Progenitor cell of endocrine pancreas (in vitro differentiated cells): ENCODE results near the gene GRIA2. TPM values are rescaled to one million over a fixed set of nuclear protein-coding genes. Genes with fewer than 3 reads are reported as not detected.

Experiments
- DNase-seq: peaks from one replicate; pipeline ENCODE4 v3.0.0; 2021; ENCODE audit warnings: low spot score; ENCODE audit not compliant: unreplicated experiment
- H3K27ac Mint-ChIP-seq: 2 replicates; pipeline ENCODE4 v1.8.0; 2021; ENCODE audit warnings: mild to moderate bottlenecking, moderate library complexity, mixed read lengths
- H3K27me3 Mint-ChIP-seq: 2 replicates; pipeline ENCODE4 v1.8.0; 2021; ENCODE audit warnings: mixed read lengths
- H3K36me3 Mint-ChIP-seq: 2 replicates; pipeline ENCODE4 v1.8.0; 2022; ENCODE audit warnings: mixed read lengths; ENCODE audit not compliant: insufficient read depth
- H3K4me1 Mint-ChIP-seq: 2 replicates; pipeline ENCODE4 v1.8.0; 2021; ENCODE audit warnings: low read depth, mixed read lengths
- H3K4me3 Mint-ChIP-seq: 2 replicates; pipeline ENCODE4 v1.8.0; 2021; ENCODE audit warnings: low read depth, mild to moderate bottlenecking, moderate library complexity, mixed read lengths
- H3K9me3 Mint-ChIP-seq: 2 replicates; pipeline ENCODE4 v1.8.0; 2021; ENCODE audit warnings: low read depth, mixed read lengths
- total RNA-seq: library from RNA; stranded (reverse); gene quantifications from 2 replicates; pipeline ENCODE4 v1.2.1, GENCODE V29; 2021
- TF ChIP-seq, protein P1 (sequence below): fragments of 200-600 bp; sonication (generic); IDR thresholded peaks from one replicate; pipeline ENCODE4 v1.5.0; 2021; ENCODE audit warnings: antibody characterized with exemption, mild to moderate bottlenecking; ENCODE audit not compliant: unreplicated experiment

Gene GRIA2
- total RNA-seq, 1 donor from 2014 or later, result 2.5 TPM

DNA sequence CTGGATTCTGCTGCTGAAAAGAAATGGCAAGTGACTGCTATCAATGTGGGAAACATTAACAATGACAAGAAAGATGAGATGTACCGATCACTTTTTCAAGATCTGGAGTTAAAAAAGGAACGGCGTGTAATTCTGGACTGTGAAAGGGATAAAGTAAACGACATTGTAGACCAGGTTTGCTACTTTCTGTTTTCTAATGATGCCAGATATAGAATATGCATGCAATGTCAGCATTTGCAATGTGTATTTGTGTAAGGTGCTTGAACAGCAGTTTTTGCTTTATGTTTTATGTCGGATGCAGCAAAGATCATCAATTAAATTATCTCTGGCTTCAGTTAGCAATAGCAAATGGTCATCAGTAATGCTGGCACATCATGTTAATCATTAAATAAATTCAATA, 92.2 kb downstream of the GRIA2 start:
- TF ChIP-seq, protein P1, sequence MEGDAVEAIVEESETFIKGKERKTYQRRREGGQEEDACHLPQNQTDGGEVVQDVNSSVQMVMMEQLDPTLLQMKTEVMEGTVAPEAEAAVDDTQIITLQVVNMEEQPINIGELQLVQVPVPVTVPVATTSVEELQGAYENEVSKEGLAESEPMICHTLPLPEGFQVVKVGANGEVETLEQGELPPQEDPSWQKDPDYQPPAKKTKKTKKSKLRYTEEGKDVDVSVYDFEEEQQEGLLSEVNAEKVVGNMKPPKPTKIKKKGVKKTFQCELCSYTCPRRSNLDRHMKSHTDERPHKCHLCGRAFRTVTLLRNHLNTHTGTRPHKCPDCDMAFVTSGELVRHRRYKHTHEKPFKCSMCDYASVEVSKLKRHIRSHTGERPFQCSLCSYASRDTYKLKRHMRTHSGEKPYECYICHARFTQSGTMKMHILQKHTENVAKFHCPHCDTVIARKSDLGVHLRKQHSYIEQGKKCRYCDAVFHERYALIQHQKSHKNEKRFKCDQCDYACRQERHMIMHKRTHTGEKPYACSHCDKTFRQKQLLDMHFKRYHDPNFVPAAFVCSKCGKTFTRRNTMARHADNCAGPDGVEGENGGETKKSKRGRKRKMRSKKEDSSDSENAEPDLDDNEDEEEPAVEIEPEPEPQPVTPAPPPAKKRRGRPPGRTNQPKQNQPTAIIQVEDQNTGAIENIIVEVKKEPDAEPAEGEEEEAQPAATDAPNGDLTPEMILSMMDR, result no peak
- Mint-ChIP-seq H3K4me1 (peaks cover 2% of the 10 kb centered on the region), H3K9me3 (no peaks in the 10 kb centered on the region), H3K36me3 (no peaks in the 10 kb centered on the region), H3K4me3 (no peak overlapping the region), H3K27ac (no peak overlapping the region), H3K27me3 (no peaks in the 10 kb centered on the region)
- DNase-seq, result no peak

- H3K9me3 Mint-ChIP-seq, result no peaks in the 10 kb centered on the region
- no peaks in the 10 kb centered on the region for H3K27me3 Mint-ChIP-seq
- H3K27ac Mint-ChIP-seq, result no peak overlapping the region
- no peak overlapping the region for H3K4me3 Mint-ChIP-seq
- no peaks in the 10 kb centered on the region for H3K36me3 Mint-ChIP-seq
- no peak for DNase-seq
- TF ChIP-seq, protein P1, result no peak
- H3K4me1 Mint-ChIP-seq, result peaks cover 2% of the 10 kb centered on the region
These were observed 94.4 kb downstream of the GRIA2 start for GRCh38 chr4:157314906-157315305.

- H3K4me1 Mint-ChIP-seq, result peaks cover 2% of the 10 kb centered on the region
- no peak overlapping the region for H3K4me3 Mint-ChIP-seq
- H3K9me3 Mint-ChIP-seq, result no peaks in the 10 kb centered on the region
- H3K27me3 Mint-ChIP-seq, result no peaks in the 10 kb centered on the region
- DNase-seq, result no peak
- TF ChIP-seq, protein P1, result no peak
- H3K36me3 Mint-ChIP-seq, result no peaks in the 10 kb centered on the region
- no peak overlapping the region for H3K27ac Mint-ChIP-seq
These were observed 95.4 kb downstream of the GRIA2 start for GRCh38 chr4:157315968-157316367.

DNA sequence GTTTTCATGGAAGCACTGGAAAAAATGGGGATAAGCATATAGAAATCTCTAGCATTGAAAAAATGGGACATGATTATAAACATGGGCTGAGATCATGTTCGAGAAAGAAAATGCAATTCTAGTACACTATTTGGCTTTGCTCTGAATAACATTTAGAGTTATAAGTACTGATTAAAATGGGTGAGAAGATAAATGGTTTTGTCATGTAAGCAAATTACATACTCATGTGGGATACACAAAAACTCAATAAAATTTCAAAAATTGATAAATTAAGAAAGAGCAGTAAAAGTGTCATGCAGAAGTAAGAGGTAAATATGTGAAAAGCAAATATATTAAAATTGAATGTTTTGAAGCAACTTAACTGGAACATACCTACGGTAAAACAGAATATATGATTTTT, 99.6 kb downstream of the GRIA2 start:
- H3K4me1 Mint-ChIP-seq, result no peaks in the 10 kb centered on the region
- H3K4me3 Mint-ChIP-seq, result no peak overlapping the region
- TF ChIP-seq, protein P1, result no peak

GRCh38 chr4:157327666-157328065, 107.1 kb downstream of the GRIA2 start:
- no peaks in the 10 kb centered on the region for H3K27me3 Mint-ChIP-seq
- DNase-seq, result no peak
- H3K27ac Mint-ChIP-seq, result no peak overlapping the region
- H3K9me3 Mint-ChIP-seq, result no peaks in the 10 kb centered on the region
- TF ChIP-seq, protein P1, result no peak
- no peaks in the 10 kb centered on the region for H3K4me1 Mint-ChIP-seq
- no peak overlapping the region for H3K4me3 Mint-ChIP-seq
- no peaks in the 10 kb centered on the region for H3K36me3 Mint-ChIP-seq

More for the DNA sequence above, 99.6 kb downstream of the GRIA2 start:
- DNase-seq, result no peak
- Mint-ChIP-seq H3K27me3 (no peaks in the 10 kb centered on the region), H3K9me3 (no peaks in the 10 kb centered on the region), H3K27ac (no peak overlapping the region), H3K36me3 (no peaks in the 10 kb centered on the region)
